Neural progenitor cell (in vitro differentiated cells): Measurements from ENCODE around the gene LPO. TPM values are rescaled to one million over a fixed set of nuclear protein-coding genes. Genes with fewer than 3 reads are reported as not detected.

Experiments
- DNase-seq: peaks from one replicate; pipeline ENCODE4 v3.0.0-alpha.2; 2016; ENCODE audit warnings: low spot score
- H2AFZ ChIP-seq: fragments of 200-600 bp; sonication (generic); replicated peaks from 2 replicates; pipeline ENCODE4 v1.6.1; 2016; ENCODE audit warnings: antibody characterized with exemption
- H3F3A ChIP-seq: fragments of 200-600 bp; sonication (generic); 2 replicates; pipeline ENCODE4 v1.6.1; 2016; ENCODE audit warnings: antibody characterized with exemption, low read depth
- H3K27ac ChIP-seq: fragments of 200-600 bp; sonication (generic); 2 replicates; pipeline ENCODE4 v1.5.1; 2016; ENCODE audit warnings: mild to moderate bottlenecking
- H3K27me3 ChIP-seq: fragments of 200-600 bp; sonication (generic); 2 replicates; pipeline ENCODE4 v1.6.1; 2016; ENCODE audit warnings: mild to moderate bottlenecking, moderate library complexity
- H3K36me3 ChIP-seq: fragments of 200-600 bp; sonication (generic); 2 replicates; pipeline ENCODE4 v1.5.1; 2016
- H3K4me1 ChIP-seq: fragments of 200-600 bp; sonication (generic); 2 replicates; pipeline ENCODE4 v1.6.1; 2016; ENCODE audit warnings: mixed run types
- H3K4me2 ChIP-seq: fragments of 200-600 bp; sonication (generic); 2 replicates; pipeline ENCODE4 v1.6.1; 2016
- H3K4me3 ChIP-seq: fragments of 200-600 bp; sonication (generic); 2 replicates; pipeline ENCODE4 v1.5.1; 2016
- H3K79me2 ChIP-seq: fragments of 200-600 bp; sonication (generic); 2 replicates; pipeline ENCODE4 v1.6.1; 2016; ENCODE audit warnings: low read depth
- H3K9ac ChIP-seq: fragments of 200-600 bp; sonication (generic); 2 replicates; pipeline ENCODE4 v1.6.1; 2016
- H3K9me3 ChIP-seq: fragments of 200-600 bp; sonication (generic); 2 replicates; pipeline ENCODE4 v1.5.1; 2016; ENCODE audit warnings: low read depth
- H4K20me1 ChIP-seq: fragments of 200-600 bp; sonication (generic); 2 replicates; pipeline ENCODE4 v1.6.1; 2016; ENCODE audit warnings: low read depth
- H3K27ac Mint-ChIP-seq: 3 replicates; pipeline ENCODE4 v1.8.0; 2021; ENCODE audit warnings: mixed read lengths
- H3K27me3 Mint-ChIP-seq: 2 replicates; pipeline ENCODE4 v1.8.0; 2022; ENCODE audit warnings: low read depth, mild to moderate bottlenecking, inconsistent platforms, moderate library complexity, mixed read lengths; ENCODE audit not compliant: insufficient read depth
- H3K36me3 Mint-ChIP-seq: 3 replicates; pipeline ENCODE4 v1.8.0; 2021; ENCODE audit warnings: mixed read lengths
- H3K4me1 Mint-ChIP-seq: 3 replicates; pipeline ENCODE4 v1.8.0; 2021; ENCODE audit warnings: mixed read lengths
- H3K4me3 Mint-ChIP-seq: 3 replicates; pipeline ENCODE4 v1.8.0; 2021; ENCODE audit warnings: mild to moderate bottlenecking, moderate library complexity, mixed read lengths
- H3K9me3 Mint-ChIP-seq: 3 replicates; pipeline ENCODE4 v1.8.0; 2020; ENCODE audit warnings: mixed read lengths
- CTCF ChIP-seq: fragments of 200-600 bp; sonication (generic); IDR thresholded peaks from 2 replicates; pipeline ENCODE4 v1.5.1; 2017; ENCODE audit warnings: antibody characterized with exemption, mild to moderate bottlenecking
- EZH2 ChIP-seq: fragments of 200-600 bp; sonication (generic); IDR thresholded peaks from 2 replicates; pipeline ENCODE4 v1.6.1; 2017; ENCODE audit warnings: antibody characterized with exemption, mild to moderate bottlenecking, moderate library complexity
- EZH2phosphoT487 ChIP-seq: fragments of 200-600 bp; sonication (generic); IDR thresholded peaks from 2 replicates; pipeline ENCODE4 v1.6.1; 2017; ENCODE audit warnings: antibody characterized with exemption
- total RNA-seq: library from RNA; depleted of rRNA; stranded (reverse); fragments of >200 nt; gene quantifications from 2 replicates; pipeline ENCODE4 v1.2.3, GENCODE V29; 2015; ENCODE audit warnings: low replicate concordance

LPO gene
- total RNA-seq, 1 donor from 2014 or later = not detected

DNA sequence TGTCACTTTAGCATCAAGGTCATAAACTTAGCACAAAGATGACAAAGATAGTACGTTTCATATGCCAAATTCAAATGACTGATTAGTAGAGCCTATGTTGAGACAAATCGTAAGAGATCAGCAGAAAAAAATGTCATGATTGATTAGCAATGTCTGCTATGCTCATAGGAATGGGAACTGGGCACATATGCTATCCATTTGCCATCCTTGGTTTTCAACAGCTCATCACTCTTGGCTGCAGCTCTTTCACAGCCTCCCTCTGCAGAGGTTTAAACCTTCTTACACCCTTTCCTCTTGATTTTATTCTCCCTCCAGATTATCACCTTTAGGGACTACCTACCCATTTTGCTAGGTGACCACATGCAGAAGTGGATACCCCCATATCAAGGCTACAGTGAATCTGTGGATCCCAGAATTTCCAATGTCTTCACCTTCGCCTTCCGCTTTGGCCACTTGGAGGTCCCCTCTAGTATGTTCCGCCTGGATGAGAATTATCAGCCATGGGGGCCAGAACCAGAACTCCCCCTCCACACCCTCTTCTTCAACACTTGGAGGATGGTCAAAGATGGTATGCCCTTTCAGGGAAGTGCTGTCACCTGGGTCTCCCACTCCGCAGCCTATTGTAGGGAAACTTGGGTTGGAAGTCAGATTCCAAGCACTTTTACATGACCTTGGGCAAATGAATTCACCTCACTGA lies 26.2 kb downstream of the LPO start:
- no peaks in the 10 kb centered on the region for H3K9me3 ChIP-seq
- Mint-ChIP-seq H3K9me3 (peaks cover 4% of the 10 kb centered on the region), H3K4me1 (no peaks in the 10 kb centered on the region), H3K36me3 (no peaks in the 10 kb centered on the region), H3K27me3 (peaks cover 5% of the 10 kb centered on the region), H3K27ac (no peak overlapping the region), H3K4me3 (no peak overlapping the region)
- no peak overlapping the region for H3K9ac ChIP-seq
- peaks cover 59% of the 10 kb centered on the region for H3K27me3 ChIP-seq
- no peaks in the 10 kb centered on the region for H3K36me3 ChIP-seq
- no peak overlapping the region for H3K4me2 ChIP-seq
- no peaks in the 10 kb centered on the region for H3K79me2 ChIP-seq
- no peaks in the 10 kb centered on the region for H4K20me1 ChIP-seq
- TF ChIP-seq EZH2phosphoT487 (no peak), EZH2 (no peak)
- no peaks in the 10 kb centered on the region for H3F3A ChIP-seq
- no peak overlapping the region for H2AFZ ChIP-seq
- DNase-seq = no peak
- no peak overlapping the region for H3K4me3 ChIP-seq
- no peaks in the 10 kb centered on the region for H3K4me1 ChIP-seq
- H3K27ac ChIP-seq = no peak overlapping the region

DNA sequence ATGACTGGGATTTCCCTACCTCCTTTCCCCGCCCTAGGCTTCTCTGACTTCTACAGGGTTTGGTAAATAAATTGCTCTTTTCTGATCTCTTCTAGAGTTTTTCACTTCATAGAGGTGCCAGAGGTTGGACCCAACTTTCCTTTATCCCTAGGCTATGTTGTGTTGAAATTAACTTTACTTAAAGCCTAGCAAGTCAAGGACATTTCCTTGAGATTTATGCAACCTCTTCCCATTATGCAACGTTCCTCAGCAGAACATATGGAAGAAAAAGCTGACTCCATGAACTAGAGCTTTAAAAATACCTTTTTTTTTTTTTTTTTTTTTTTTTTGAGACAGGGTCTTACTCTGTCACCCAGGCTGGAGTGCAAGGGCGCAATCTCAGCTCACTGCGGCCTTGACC lies 26.9 kb downstream of the LPO start:
- Mint-ChIP-seq H3K27me3 (peaks cover 5% of the 10 kb centered on the region), H3K4me1 (no peaks in the 10 kb centered on the region), H3K9me3 (peaks cover 4% of the 10 kb centered on the region), H3K27ac (no peak overlapping the region), H3K4me3 (no peak overlapping the region), H3K36me3 (no peaks in the 10 kb centered on the region)
- DNase-seq = no peak
- Histone ChIP-seq H3K4me2 (no peak overlapping the region), H3K9me3 (no peaks in the 10 kb centered on the region), H3K36me3 (no peaks in the 10 kb centered on the region), H3K4me1 (no peaks in the 10 kb centered on the region), H3K27ac (no peak overlapping the region), H3K4me3 (no peak overlapping the region), H3F3A (no peaks in the 10 kb centered on the region), H3K27me3 (peaks cover 52% of the 10 kb centered on the region), H3K79me2 (no peaks in the 10 kb centered on the region), H4K20me1 (no peaks in the 10 kb centered on the region), H3K9ac (no peak overlapping the region), H2AFZ (no peak overlapping the region)
- TF ChIP-seq EZH2 (no peak), EZH2phosphoT487 (no peak), CTCF (no peak)

- H3K4me2 ChIP-seq = no peak overlapping the region
- H3K4me3 ChIP-seq = no peak overlapping the region
- no peaks in the 10 kb centered on the region for H4K20me1 ChIP-seq
- no peak overlapping the region for H2AFZ ChIP-seq
- TF ChIP-seq CTCF (no peak), EZH2 (no peak), EZH2phosphoT487 (no peak)
- no peak overlapping the region for H3K9ac ChIP-seq
- H3K27me3 ChIP-seq = peaks cover 42% of the 10 kb centered on the region
- no peak for DNase-seq
- peaks cover 5% of the 10 kb centered on the region for H3K27me3 Mint-ChIP-seq
- no peak overlapping the region for H3K27ac Mint-ChIP-seq
- H3K27ac ChIP-seq = no peak overlapping the region
- H3K9me3 Mint-ChIP-seq = no peaks in the 10 kb centered on the region
- H3K4me3 Mint-ChIP-seq = no peak overlapping the region
- no peaks in the 10 kb centered on the region for H3K36me3 ChIP-seq
- no peaks in the 10 kb centered on the region for H3K79me2 ChIP-seq
- no peaks in the 10 kb centered on the region for H3K4me1 ChIP-seq
- no peaks in the 10 kb centered on the region for H3F3A ChIP-seq
- no peaks in the 10 kb centered on the region for H3K9me3 ChIP-seq
- no peaks in the 10 kb centered on the region for H3K4me1 Mint-ChIP-seq
- no peaks in the 10 kb centered on the region for H3K36me3 Mint-ChIP-seq
These were observed 27.8 kb downstream of the LPO start for GRCh38 chr17:58265902-58266875.
